SK-N-SH (cell line): Measurements from ENCODE around the gene C1orf159. TPM values are rescaled to one million over a fixed set of nuclear protein-coding genes. Genes with fewer than 3 reads are reported as not detected.

Source experiments
- CTCF ChIA-PET: fragments of 300-600, 350-600 bp; formaldehyde crosslinking; extraction: SDS; loops from one replicate; lab custom pipeline; 2021; lab: Yijun Ruan, JAX
- POLR2A ChIA-PET: fragments of 350-600 bp; sonication (Branson Sonifier 250); formaldehyde crosslinking; extraction: SDS; loops from one replicate; lab custom pipeline; 2020; ENCODE audit warnings: antibody characterized with exemption, inconsistent platforms; lab: Yijun Ruan, JAX
- DNase-seq: peaks from one replicate; pipeline ENCODE4 v3.0.0; 2012
- H2AFZ ChIP-seq: fragments of 200-600 bp; sonication (generic); 2 replicates; pipeline ENCODE4 v1.8.1; 2016; ENCODE audit warnings: antibody characterized with exemption, mild to moderate bottlenecking, low read depth
- H3F3A ChIP-seq: fragments of 200-600 bp; sonication (generic); replicated peaks from 2 replicates; pipeline ENCODE3; 2016; ENCODE audit warnings: antibody characterized with exemption, mild to moderate bottlenecking; ENCODE audit not compliant: insufficient read depth
- H3K27ac ChIP-seq, 2 experiments: fragments of 200-500 bp in 1 of 2; fragments of 200-600 bp in 1 of 2; sonication (Bioruptor generic) in 1 of 2; sonication (generic), shearing (Covaris generic) in 1 of 2; 2 replicates each; pipeline versions ENCODE4 v1.5.1 to v1.6.1; 2014 to 2016; ENCODE audit warnings: low read depth in 2 of 2, inconsistent platforms in 1 of 2, low read length in 1 of 2, mild to moderate bottlenecking in 1 of 2, mixed read lengths in 1 of 2
- H3K27me3 ChIP-seq: fragments of 200-600 bp; sonication (generic), shearing (Covaris generic); 2 replicates; pipeline ENCODE4 v1.6.1; 2016; ENCODE audit warnings: mixed run types; ENCODE audit not compliant: insufficient read depth
- H3K36me3 ChIP-seq, 2 experiments: fragments of 200-500 bp in 1 of 2; fragments of 200-600 bp in 1 of 2; sonication (Bioruptor generic) in 1 of 2; sonication (generic) in 1 of 2; replicated peaks in 1 of 2; 2 replicates each; pipeline versions ENCODE3 to v1.5.1; 2014 to 2016; ENCODE audit warnings: low read length in 1 of 2, mild to moderate bottlenecking in 1 of 2; ENCODE audit not compliant: insufficient read depth in 2 of 2, control insufficient read depth in 1 of 2
- H3K4me1 ChIP-seq, 2 experiments: fragments of 200-500 bp in 1 of 2; fragments of 200-600 bp in 1 of 2; sonication (Bioruptor generic) in 1 of 2; sonication (generic), shearing (Covaris generic) in 1 of 2; 2 replicates each; pipeline versions ENCODE4 v1.5.1 to v1.6.1; 2014 to 2016; ENCODE audit warnings: low read depth in 1 of 2, low read length in 1 of 2, mixed run types in 1 of 2; ENCODE audit not compliant: insufficient read depth in 2 of 2, control insufficient read depth in 1 of 2
- H3K4me2 ChIP-seq: fragments of 200-600 bp; sonication (generic), shearing (Covaris generic); 2 replicates; pipeline ENCODE4 v1.6.1; 2017; ENCODE audit warnings: mixed run types
- H3K4me3 ChIP-seq, 2 experiments: fragments of 200-500 bp in 1 of 2; fragments of 200-600 bp in 1 of 2; sonication (Bioruptor generic) in 1 of 2; sonication (generic), shearing (Covaris generic) in 1 of 2; 2 replicates each; pipeline versions ENCODE4 v1.5.1 to v1.8.1; 2014 to 2016; ENCODE audit warnings: low read depth in 2 of 2, inconsistent platforms in 1 of 2, low read length in 1 of 2, mild to moderate bottlenecking in 1 of 2, mixed read lengths in 1 of 2, moderate library complexity in 1 of 2
- H3K79me2 ChIP-seq: fragments of 200-600 bp; sonication (generic); 2 replicates; pipeline ENCODE4 v1.8.1; 2017; ENCODE audit warnings: mild to moderate bottlenecking; ENCODE audit not compliant: insufficient read depth
- H3K9ac ChIP-seq: fragments of 200-600 bp; sonication (generic); 2 replicates; pipeline ENCODE4 v1.6.1; 2017; ENCODE audit warnings: mixed run types
- H3K9me2 ChIP-seq: fragments of 200-600 bp; sonication (generic); 2 replicates; pipeline ENCODE4 v1.6.1; 2017; ENCODE audit warnings: mixed run types
- H3K9me3 ChIP-seq: fragments of 200-600 bp; sonication (generic); 2 replicates; pipeline ENCODE4 v1.6.1; 2017; ENCODE audit warnings: mixed run types, mild to moderate bottlenecking, moderate library complexity
- H4K20me1 ChIP-seq: fragments of 200-600 bp; sonication (generic); 2 replicates; pipeline ENCODE4 v1.6.1; 2017; ENCODE audit warnings: mild to moderate bottlenecking, mixed run types; ENCODE audit not compliant: insufficient read depth
- ELF1 ChIP-seq: IDR thresholded peaks from 2 replicates; pipeline ENCODE4 v1.4.0; 2012
- EP300 ChIP-seq, 2 experiments: IDR thresholded peaks; 2 replicates each; pipeline versions ENCODE4 v1.4.0 to v1.6.1; 2012; ENCODE audit warnings: borderline replicate concordance in 1 of 2, low read depth in 1 of 2, low read length in 1 of 2
- FOXJ3 ChIP-seq: sonication (generic); formaldehyde crosslinking; IDR thresholded peaks from 2 replicates; pipeline ENCODE4 v1.5.1; 2020; ENCODE audit warnings: mild to moderate bottlenecking, missing genetic modification reagents
- FOXM1 ChIP-seq: IDR thresholded peaks from 2 replicates; pipeline ENCODE4 v1.4.0; 2012; ENCODE audit warnings: low read depth, mild to moderate bottlenecking
- MEF2A ChIP-seq: IDR thresholded peaks from 2 replicates; pipeline ENCODE4 v1.4.0; 2012; ENCODE audit warnings: low read depth, borderline replicate concordance
- NRF1 ChIP-seq: IDR thresholded peaks from 2 replicates; pipeline ENCODE4 v1.6.1; 2012; ENCODE audit warnings: low read depth, mild to moderate bottlenecking, low read length
- RAD21 ChIP-seq: IDR thresholded peaks from 2 replicates; pipeline ENCODE4 v1.6.1; 2012; ENCODE audit warnings: mild to moderate bottlenecking, low read length
- RFX5 ChIP-seq: IDR thresholded peaks from 2 replicates; pipeline ENCODE4 v1.6.1; 2012; ENCODE audit warnings: mild to moderate bottlenecking, improper control_type of control experiment, low read length
- RXRA ChIP-seq: IDR thresholded peaks from 2 replicates; pipeline ENCODE4 v1.4.0; 2012; ENCODE audit warnings: low read depth, mild to moderate bottlenecking, borderline replicate concordance
- SIN3A ChIP-seq: IDR thresholded peaks from 2 replicates; pipeline ENCODE4 v1.6.1; 2012; ENCODE audit warnings: low read depth, mild to moderate bottlenecking, low read length, moderate library complexity, borderline replicate concordance
- SMC3 ChIP-seq: IDR thresholded peaks from 2 replicates; pipeline ENCODE4 v1.6.1; 2012; ENCODE audit warnings: low read depth, low read length, improper control_type of control experiment
- TAF1 ChIP-seq: IDR thresholded peaks from 2 replicates; pipeline ENCODE4 v1.6.1; 2012; ENCODE audit warnings: low read depth, mild to moderate bottlenecking, low read length, moderate library complexity, borderline replicate concordance
- TCF12 ChIP-seq: IDR thresholded peaks from 2 replicates; pipeline ENCODE4 v1.4.0; 2012
- TEAD4 ChIP-seq: IDR thresholded peaks from 2 replicates; pipeline ENCODE4 v1.4.0; 2012; ENCODE audit warnings: mild to moderate bottlenecking, borderline replicate concordance; ENCODE audit not compliant: insufficient read depth
- WGBS: methylation state at CpG from one replicate; pipeline ENCODE4 v1.1.6; 2017; ENCODE audit warnings: low lambda C conversion rate; 5-methylcytosine and 5-hydroxymethylcytosine counted together
- polyA plus RNA-seq, 3 experiments: library from polyadenylated mRNA; depleted of rRNA; stranded (reverse); fragments of >200 nt; gene quantifications; 2 replicates each; pipeline ENCODE4 v1.2.3, GENCODE V29; 2012
- TF ChIP-seq, protein P1 (sequence below): fragments of 150-350 bp; IDR thresholded peaks from 2 replicates; pipeline ENCODE4 v1.6.1; 2017; ENCODE audit warnings: antibody characterized with exemption, low read length, low read depth, borderline replicate concordance
- TF ChIP-seq, protein P2 (sequence below): fragments of 150-350 bp; IDR thresholded peaks from 2 replicates; pipeline ENCODE4 v1.6.1; 2016; ENCODE audit warnings: mild to moderate bottlenecking, low read depth, low read length
- TF ChIP-seq, protein P3 (sequence below): IDR thresholded peaks from 2 replicates; pipeline ENCODE4 v1.4.0; 2012; ENCODE audit warnings: low read depth, borderline replicate concordance
- TF ChIP-seq, protein P4 (sequence below): IDR thresholded peaks from 2 replicates; pipeline ENCODE4 v1.4.0; 2012; ENCODE audit warnings: low read depth

The C1orf159 gene
- polyA plus RNA-seq, 1 of the 3 experiments (the other 2 are of a cell fraction), result 10.2 TPM

DNA sequence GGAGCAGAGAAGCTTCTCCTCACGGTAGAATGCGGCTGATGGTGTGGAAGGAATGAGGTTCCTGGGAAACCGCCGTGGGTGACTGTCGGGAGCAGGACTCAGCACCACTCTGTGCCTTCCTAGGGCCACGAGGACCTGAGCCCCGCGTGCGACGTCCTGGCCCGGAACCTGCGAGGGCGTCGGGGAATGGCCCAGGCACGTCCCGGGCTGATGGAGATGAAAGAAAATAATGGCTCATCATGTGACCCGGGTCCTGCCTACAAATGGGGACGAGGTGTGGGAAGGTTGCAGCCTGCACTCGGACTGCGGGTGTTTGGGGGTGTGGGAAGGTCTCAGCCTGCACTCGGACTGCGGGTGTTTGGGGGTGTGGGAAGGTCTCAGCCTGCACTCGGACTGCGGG is 32.7 kb upstream of the C1orf159 start:
- H2AFZ ChIP-seq, result no peak overlapping the region
- 59% methylated on average over 16 of the region's 24 CpGs for WGBS
- no peaks in the 10 kb centered on the region for H4K20me1 ChIP-seq
- no peaks in the 10 kb centered on the region for H3K36me3 ChIP-seq
- no peaks in the 10 kb centered on the region for H3K9me2 ChIP-seq
- H3K9ac ChIP-seq, result no peak overlapping the region
- H3K27ac ChIP-seq, result no peak overlapping the region
- no peak overlapping the region for H3K4me2 ChIP-seq
- H3K27me3 ChIP-seq, result no peaks in the 10 kb centered on the region
- TF ChIP-seq ELF1, result no peak
- TF ChIP-seq, protein P1, sequence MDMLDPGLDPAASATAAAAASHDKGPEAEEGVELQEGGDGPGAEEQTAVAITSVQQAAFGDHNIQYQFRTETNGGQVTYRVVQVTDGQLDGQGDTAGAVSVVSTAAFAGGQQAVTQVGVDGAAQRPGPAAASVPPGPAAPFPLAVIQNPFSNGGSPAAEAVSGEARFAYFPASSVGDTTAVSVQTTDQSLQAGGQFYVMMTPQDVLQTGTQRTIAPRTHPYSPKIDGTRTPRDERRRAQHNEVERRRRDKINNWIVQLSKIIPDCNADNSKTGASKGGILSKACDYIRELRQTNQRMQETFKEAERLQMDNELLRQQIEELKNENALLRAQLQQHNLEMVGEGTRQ, result no peak
- no peak for TF ChIP-seq FOXM1
- TF ChIP-seq TAF1, result no peak
- TF ChIP-seq, protein P2, sequence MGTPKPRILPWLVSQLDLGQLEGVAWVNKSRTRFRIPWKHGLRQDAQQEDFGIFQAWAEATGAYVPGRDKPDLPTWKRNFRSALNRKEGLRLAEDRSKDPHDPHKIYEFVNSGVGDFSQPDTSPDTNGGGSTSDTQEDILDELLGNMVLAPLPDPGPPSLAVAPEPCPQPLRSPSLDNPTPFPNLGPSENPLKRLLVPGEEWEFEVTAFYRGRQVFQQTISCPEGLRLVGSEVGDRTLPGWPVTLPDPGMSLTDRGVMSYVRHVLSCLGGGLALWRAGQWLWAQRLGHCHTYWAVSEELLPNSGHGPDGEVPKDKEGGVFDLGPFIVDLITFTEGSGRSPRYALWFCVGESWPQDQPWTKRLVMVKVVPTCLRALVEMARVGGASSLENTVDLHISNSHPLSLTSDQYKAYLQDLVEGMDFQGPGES, result no peak
- TF ChIP-seq SMC3, result no peak
- no peak for TF ChIP-seq RXRA
- TF ChIP-seq TEAD4, result no peak
- no peak for TF ChIP-seq RFX5
- TF ChIP-seq TCF12, result no peak
- no peak for TF ChIP-seq NRF1
- TF ChIP-seq EP300 (IDR thresholded peaks at IDR 0.05; ENCODE audit: borderline replicate concordance in 1 of 2, low read depth in 1 of 2, low read length in 1 of 2), result no peak
- no peak for TF ChIP-seq SIN3A
- TF ChIP-seq RAD21, result no peak
- no peak for TF ChIP-seq MEF2A
- TF ChIP-seq, protein P3, sequence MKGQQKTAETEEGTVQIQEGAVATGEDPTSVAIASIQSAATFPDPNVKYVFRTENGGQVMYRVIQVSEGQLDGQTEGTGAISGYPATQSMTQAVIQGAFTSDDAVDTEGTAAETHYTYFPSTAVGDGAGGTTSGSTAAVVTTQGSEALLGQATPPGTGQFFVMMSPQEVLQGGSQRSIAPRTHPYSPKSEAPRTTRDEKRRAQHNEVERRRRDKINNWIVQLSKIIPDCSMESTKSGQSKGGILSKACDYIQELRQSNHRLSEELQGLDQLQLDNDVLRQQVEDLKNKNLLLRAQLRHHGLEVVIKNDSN, result no peak
- TF ChIP-seq FOXJ3, result no peak
- TF ChIP-seq, protein P4, sequence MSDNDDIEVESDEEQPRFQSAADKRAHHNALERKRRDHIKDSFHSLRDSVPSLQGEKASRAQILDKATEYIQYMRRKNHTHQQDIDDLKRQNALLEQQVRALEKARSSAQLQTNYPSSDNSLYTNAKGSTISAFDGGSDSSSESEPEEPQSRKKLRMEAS, result no peak
- H3K79me2 ChIP-seq, result no peaks in the 10 kb centered on the region
- no peak overlapping the region for H3K4me3 ChIP-seq
- POLR2A ChIA-PET, result no interaction called here
- no peaks in the 10 kb centered on the region; a peak in 1 of 4 replicates for H3K4me1 ChIP-seq
- DNase-seq, result no peak
- H3K9me3 ChIP-seq, result no peaks in the 10 kb centered on the region
- CTCF ChIA-PET, result interaction anchor here (0.6 kb wide), 1 partner anchor 143 kb away, joined by 4 read pairs; no protein-coding TSS in a partner anchor
- peaks cover 15% of the 10 kb centered on the region for H3F3A ChIP-seq
